Globus pallidus (tissue), 1 donor: Measurements from ENCODE around the gene OVCA2.

Experiments used
- DNase-seq: peaks from one replicate; pipeline ENCODE4 v3.0.0-alpha.2; 2015; ENCODE audit warnings: low spot score

OVCA2 gene

DNA sequence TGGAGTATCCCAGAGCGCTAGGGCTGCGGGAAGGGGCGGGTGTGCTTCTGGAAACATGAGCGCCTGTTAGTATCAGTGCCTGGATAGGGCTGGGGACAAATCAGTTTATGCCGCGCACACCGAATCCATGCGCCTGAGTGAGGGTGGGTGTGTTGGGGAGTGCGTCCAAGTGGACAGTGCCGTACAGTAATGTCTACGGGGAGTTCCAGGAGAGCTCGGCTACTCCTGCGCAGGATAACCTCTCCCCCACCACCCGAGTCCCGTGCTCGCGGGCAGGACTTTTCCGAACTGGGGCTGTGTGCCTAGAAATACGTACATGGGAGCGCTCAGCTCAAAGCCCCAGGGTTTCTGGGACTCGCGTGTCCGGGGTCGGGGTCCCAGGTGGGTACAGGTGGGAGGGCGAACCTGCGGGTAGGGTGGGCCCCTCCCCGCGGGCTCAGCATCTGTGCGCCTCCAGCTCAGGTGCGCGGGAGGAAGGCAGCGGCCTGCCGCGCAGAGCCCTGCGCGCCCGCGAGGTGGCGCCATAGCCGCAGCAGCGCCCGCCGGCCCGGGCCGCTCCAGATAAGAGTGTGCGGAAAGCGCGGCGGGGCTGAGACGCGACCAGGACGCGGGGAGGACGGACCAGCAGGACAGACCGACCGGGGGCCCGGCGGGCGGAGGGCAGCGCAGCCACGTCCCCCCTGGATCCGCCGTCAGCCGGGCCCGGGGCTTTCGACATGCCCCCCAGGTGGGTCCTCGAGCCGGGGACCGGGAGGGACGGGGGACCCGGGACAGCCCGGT is 12.9 kb downstream of the OVCA2 start, which contains the start of gene HIC1:
TSS of gene HIC1 (plus strand) at position 592 of the 780 bp plus-strand sequence. CDS start 1,588 bp downstream, outside the sequence.
- no peak for DNase-seq

DNA sequence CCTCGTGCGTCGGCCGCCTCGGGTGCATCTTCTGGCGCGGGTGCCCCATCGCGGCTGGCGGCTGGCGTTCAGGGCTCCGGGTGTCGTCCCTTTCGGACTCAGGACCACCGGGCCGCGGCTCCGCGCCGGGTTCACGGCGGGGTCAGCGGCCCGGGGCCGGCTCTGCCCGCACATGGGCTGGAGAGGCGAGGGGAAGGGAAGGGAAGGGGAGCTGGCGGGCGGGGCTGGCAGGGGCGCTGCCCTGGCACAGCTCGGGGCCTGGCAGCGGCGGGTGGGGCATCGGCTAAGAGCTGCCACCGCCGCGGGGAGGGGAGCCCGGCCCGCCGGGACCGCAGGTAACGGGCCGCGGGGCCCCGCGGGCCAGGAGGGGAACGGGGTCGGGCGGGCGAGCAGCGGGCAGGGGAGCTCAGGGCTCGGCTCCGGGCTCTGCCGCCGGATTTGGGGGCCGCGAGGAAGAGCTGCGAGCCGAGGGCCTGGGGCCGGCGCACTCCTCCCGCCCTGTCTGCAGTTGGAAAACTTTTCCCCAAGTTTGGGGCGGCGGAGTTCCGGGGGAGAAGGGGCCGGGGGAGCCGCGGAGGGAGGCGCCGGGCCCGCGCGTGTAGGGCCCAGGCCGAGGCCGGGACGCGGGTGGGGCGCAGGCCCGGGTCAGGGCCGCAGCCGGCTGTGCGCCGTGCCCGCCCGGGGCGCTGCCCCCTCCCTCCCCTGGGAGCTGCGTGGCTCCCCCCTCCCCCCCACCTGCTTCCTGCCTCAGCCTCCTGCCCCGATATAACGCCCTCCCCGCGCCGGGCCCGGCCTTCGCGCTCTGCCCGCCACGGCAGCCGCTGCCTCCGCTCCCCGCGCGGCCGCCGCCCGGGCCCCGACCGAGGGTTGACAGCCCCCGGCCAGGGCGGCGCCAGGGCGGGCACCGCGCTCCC is 13.7 kb downstream of the OVCA2 start:
- no peak for DNase-seq

GRCh38 chr17:2056206-2057174 is 14.7 kb downstream of the OVCA2 start:
- no peak for DNase-seq

GRCh38 chr17:2057175-2057759 is 15.4 kb downstream of the OVCA2 start:
- DNase-seq, result no peak

- DNase-seq, result no peak
Observed at GRCh38 chr17:2057760-2058585, 16.2 kb downstream of the OVCA2 start.

GRCh38 chr17:2058586-2059546 is 17.0 kb downstream of the OVCA2 start:
- DNase-seq, result no peak

DNA sequence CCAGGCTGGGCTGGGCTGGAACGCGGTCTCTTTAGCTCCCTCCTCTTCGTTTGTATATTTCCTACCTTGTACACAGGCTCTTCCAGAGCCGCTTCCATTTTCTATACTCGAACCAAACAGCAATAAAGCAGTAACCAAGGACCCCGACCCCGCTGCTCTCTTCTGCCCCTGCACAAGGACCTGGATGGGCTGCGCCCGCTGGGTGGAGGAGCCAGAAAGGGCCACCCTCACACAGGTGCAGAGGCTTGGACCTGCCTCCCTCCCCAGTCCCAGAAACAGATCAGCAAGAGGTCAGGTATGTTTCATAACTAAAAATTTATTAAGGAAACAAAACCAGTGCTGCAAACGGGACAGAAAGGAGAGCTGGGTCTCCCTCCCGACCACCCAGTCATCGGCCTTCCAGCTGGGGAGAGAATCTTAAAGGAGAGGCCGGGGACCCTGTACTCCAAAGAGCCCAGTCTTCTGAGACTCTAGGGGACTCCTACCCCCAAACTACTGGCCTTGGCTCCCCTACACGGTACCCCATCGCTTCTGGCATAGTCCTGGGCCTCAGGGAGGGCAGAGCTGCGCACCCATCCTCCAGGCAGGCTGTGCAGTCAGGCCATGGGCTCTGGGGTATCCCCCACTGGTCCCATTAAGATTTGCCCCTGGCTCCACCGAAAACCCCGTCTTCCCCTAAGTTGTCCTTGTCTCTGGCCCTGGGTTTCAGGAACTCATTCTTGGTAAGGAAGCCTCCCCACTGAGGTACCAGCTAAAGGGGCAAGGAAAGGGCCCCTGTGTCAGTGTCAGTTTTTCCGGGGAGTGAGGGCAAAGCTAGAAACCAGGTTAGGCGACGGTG is 17.9 kb downstream of the OVCA2 start:
- no peak for DNase-seq

GRCh38 chr17:2060385-2060658 is 18.5 kb downstream of the OVCA2 start:
- no peak for DNase-seq

DNA sequence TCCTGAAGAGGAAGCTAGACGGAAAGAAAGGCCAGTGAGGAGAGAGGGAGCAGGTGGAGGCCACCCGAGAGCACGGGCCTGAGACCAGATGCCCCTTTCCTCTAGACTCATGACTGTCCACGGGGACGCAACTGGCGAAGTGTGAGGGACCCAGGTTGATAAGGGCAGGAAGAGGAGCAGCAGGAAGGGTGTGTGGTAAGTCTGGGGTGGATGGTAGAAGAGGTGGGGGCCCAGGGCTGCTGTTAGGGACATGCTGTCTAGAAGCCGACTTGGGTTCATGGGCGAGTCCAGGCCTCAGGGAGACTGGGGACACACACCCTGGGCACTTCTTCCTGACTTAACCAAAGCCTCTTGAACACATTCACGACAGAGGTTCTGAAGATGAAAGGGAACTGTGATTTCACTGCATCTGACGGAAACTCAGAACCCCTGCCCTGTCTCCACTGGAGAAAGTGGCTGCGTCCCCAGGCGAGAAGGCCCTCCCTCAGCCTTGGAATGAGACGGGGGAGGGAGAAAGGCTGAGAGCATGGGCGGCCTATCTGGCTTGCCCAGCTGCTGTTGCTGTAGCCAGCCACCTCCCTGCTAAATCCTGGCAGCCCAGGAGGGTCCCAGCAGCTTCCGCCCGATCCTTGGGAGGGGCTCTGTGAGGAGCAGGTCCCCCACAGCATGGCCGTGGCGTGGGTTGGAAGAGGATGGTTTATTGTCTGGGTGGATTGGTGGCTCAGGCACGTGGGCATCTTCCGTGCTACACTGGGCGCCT is 19.0 kb downstream of the OVCA2 start:
- no peak for DNase-seq

DNA sequence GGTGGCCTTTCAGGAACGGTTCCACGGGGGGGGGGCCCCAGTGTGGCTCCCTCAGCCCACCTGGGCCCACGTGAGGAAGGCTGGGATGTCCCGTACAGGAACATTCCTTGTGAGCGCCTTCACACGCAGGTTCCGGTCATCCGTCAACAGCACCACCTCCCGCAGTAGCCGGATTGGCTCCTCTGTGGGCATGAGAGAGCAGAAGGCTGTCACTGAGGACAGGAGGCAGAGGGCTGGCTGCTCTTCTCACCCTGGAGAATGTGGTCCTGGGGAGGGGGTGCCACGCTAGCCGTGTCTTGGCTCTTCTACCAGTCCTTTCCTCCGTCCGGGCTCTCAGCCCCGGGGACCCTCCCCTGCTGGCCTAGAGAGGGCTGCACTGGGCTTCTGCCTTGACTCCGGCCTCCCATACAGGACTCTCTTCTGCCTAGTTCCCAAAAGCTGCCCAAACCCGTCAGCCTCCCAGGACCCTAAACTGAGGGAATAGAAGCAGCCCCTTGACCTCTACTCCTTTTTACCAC is 19.7 kb downstream of the OVCA2 start:
- no peak for DNase-seq

DNA sequence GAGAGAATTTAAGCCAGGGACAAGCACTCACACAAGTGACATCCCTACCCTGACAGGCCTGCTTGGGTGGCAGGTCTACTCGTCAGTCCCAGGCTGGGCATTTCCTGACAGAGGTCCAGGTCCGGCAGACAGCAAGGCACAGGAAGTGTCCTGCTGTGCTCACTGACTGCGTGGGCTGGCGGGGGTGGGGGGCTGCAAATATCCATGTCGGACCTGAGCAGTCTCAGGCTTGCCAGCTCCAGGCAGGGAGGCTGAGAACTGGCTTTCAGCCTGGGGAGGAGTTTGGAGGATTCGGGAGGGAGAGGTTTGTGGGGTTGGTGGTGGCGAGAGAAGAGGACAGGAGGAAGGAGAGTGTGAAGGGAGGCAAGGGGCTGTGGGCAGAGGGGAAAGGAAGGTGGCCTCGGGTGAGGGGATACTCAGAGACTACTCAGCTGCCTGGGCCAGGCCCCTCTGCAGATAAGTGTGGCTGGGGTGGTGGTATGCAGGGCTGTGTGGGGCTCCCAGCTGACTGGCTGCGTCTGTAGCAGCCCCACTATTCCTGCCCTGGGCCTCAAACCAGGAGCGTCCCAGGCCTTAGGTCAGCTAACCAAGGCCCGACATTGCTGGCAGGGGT is 20.9 kb downstream of the OVCA2 start:
- DNase-seq, result no peak

- DNase-seq, result no peak
Observed at GRCh38 chr17:2063261-2064146, 21.7 kb downstream of the OVCA2 start.

- DNase-seq, result no peak
Observed at GRCh38 chr17:2064147-2064489, 22.3 kb downstream of the OVCA2 start.

GRCh38 chr17:2064520-2064971 is 22.7 kb downstream of the OVCA2 start:
- DNase-seq, result no peak

GRCh38 chr17:2064980-2065785 is 23.4 kb downstream of the OVCA2 start:
- no peak for DNase-seq
